ENCODE data around the gene MANEAL.

Gene MANEAL

GRCh38 chr1:37845786-37846185 lies 52.1 kb downstream of the MANEAL start:
- TF ChIP-seq, protein P1, sequence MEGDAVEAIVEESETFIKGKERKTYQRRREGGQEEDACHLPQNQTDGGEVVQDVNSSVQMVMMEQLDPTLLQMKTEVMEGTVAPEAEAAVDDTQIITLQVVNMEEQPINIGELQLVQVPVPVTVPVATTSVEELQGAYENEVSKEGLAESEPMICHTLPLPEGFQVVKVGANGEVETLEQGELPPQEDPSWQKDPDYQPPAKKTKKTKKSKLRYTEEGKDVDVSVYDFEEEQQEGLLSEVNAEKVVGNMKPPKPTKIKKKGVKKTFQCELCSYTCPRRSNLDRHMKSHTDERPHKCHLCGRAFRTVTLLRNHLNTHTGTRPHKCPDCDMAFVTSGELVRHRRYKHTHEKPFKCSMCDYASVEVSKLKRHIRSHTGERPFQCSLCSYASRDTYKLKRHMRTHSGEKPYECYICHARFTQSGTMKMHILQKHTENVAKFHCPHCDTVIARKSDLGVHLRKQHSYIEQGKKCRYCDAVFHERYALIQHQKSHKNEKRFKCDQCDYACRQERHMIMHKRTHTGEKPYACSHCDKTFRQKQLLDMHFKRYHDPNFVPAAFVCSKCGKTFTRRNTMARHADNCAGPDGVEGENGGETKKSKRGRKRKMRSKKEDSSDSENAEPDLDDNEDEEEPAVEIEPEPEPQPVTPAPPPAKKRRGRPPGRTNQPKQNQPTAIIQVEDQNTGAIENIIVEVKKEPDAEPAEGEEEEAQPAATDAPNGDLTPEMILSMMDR (IDR thresholded peaks at IDR 0.05; ENCODE audit: extremely low read depth, missing control alignments) = no peak
- no peak for DNase-seq (ENCODE audit: low spot score)

DNA sequence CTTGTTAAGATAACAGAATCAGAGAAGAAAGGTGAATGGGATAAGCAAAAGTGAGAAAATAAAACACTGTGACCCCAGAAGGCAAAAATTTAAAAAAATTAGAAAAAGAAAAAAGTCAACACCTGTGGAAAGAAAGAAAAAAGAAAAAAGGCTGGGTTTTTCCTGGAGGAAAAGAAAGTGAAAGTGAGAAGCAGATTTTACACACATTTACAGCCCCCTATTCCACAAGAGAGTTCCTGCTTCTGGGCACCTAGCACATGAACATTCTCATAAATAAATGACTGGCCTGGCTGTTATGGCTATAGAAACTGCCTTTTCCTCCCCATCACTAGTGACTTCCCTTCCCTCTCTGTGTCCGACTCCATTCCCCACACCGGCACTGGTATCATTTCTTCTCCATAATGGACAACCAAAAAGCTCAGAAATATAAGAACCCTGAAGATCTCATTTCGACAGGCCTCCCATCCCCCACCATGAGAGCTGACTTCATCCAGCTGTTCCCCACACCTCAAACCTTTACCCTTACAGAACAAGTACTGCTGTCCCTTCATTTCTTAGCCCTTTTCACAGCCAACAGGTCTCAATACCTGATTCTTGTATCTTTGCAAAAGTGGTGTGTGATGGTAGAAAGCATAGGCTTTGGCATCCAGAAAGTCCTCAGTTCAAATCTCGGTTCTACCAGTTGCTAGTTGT lies 53.1 kb downstream of the MANEAL start:
- TF ChIP-seq, protein P1 (IDR thresholded peaks at IDR 0.05; ENCODE audit: extremely low read depth, missing control alignments) = no peak
- DNase-seq (ENCODE audit: low spot score) = no peak

- TF ChIP-seq, protein P1 (IDR thresholded peaks at IDR 0.05; ENCODE audit: extremely low read depth, missing control alignments) = no peak
- DNase-seq (ENCODE audit: low spot score) = no peak
Observed at GRCh38 chr1:37849480-37849879, 55.8 kb downstream of the MANEAL start.

DNA sequence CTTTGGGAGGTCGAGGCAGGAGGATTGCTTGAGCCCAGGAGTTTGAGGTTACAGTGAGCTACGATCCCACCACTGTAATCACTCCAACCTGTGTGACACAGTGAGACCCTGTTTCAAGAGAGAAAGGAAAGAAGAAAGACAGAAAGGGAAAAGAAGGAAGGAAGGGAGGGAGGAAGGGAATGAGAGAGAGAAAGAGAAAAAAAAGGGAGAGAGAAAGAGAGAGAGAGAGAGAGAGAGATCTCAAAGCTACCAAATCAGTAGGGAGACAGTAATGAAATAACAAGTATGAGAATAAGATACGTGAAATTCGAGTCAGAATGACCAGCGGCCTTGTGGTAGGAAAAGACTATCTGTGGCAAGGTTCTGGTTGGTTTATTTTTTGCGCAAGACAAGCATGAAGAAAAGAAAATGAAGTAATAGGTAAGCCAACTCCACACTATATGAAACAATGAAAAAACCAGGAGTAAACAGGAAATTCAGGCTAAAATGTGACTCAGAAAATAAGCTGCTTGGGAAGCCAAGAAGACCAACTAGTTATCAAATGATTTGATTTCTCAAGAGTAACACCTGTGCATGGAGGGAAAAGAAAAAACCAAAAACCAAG lies 56.8 kb downstream of the MANEAL start:
- TF ChIP-seq, protein P1 (IDR thresholded peaks at IDR 0.05; ENCODE audit: extremely low read depth, missing control alignments) = no peak
- DNase-seq (ENCODE audit: low spot score) = no peak
